ENCODE measurements around the gene GALR3.

Gene GALR3

DNA sequence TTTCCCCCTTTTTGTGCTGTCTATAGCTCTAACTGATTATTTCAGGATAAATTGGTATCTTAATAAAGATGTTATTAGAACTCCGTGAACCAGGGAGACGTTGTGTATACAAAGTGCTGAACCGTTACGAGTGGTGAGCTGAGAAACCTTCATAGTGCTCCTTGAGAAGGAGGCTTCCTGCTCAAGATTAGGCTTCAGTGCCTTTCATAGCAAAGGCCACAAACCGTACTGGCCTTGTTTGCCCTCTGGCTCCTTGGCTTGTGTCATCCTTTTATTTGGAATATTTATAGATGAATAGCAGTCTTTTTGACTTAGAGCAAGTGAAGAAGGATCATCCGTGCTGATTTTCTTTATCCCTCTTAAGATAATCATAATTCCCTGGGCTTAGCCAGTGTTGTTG, 42.3 kb downstream of the GALR3 start:
- DNase-seq (ENCODE audit: low spot score): no peak

DNA sequence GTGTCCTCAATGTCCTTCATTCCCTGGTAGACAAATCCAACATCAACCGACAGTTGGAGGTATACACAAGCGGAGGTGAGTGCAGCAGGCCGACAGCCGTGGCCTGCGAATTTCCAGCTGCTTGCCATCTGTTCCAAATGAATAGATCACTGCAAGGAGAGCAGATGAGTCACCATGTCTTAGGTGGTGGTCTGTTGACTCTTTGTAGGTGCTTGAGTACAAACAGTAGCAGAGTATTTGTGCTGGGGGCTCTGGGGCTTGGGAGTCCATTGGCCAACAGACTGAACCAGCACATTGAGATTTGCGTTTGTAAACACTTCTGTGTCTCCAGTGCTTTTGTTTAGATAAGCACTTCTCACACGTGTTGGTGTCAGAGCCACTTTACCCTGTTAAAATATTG, 47.1 kb downstream of the GALR3 start:
- DNase-seq (ENCODE audit: low spot score): no peak

Measured in kidney tubule cell (primary cell).